ENCODE measurements around the gene WBP2. TPM values are rescaled to one million over a fixed set of nuclear protein-coding genes. Genes with fewer than 3 reads are reported as not detected.

The WBP2 gene
- polyA plus RNA-seq, 3 donors = 62.4 to 93.3 (median 67.9) TPM

DNA sequence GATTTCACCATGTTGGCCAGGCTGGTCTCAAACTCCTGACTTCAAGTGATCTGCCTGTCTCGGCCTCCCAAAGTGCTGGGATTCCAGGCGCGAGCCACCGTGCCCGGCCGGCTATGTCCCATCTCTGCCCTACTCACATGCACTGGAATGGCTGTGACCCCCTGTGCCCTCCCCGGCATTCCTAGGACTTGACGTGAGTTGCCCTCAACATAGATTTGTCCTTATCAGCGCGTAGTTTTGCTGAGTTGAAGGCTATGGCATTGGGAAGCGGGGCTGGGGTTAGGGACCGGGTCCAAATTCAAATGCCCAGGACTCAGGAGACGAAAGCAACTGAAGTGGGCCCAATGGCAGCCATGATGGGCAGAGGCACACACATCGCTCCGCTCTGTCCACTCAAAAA, 16.7 kb downstream of the WBP2 start:
- H3K9me3 ChIP-seq (replicated peaks in 1 of 2; ENCODE audit: control insufficient read depth in 1 of 2, insufficient read depth in 1 of 2, low read length in 2 of 2) = no peaks in the 10 kb centered on the region
- H3K36me3 ChIP-seq (replicated peaks in 1 of 2; ENCODE audit: control insufficient read depth in 1 of 2, insufficient read depth in 2 of 2, low read length in 2 of 2) = peaks cover 71 to 86% of the 10 kb centered on the region in 2 donors
- TF ChIP-seq, protein P1, sequence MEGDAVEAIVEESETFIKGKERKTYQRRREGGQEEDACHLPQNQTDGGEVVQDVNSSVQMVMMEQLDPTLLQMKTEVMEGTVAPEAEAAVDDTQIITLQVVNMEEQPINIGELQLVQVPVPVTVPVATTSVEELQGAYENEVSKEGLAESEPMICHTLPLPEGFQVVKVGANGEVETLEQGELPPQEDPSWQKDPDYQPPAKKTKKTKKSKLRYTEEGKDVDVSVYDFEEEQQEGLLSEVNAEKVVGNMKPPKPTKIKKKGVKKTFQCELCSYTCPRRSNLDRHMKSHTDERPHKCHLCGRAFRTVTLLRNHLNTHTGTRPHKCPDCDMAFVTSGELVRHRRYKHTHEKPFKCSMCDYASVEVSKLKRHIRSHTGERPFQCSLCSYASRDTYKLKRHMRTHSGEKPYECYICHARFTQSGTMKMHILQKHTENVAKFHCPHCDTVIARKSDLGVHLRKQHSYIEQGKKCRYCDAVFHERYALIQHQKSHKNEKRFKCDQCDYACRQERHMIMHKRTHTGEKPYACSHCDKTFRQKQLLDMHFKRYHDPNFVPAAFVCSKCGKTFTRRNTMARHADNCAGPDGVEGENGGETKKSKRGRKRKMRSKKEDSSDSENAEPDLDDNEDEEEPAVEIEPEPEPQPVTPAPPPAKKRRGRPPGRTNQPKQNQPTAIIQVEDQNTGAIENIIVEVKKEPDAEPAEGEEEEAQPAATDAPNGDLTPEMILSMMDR (IDR thresholded peaks at IDR 0.05) = no peak
- no peak overlapping the region for H3K4me3 ChIP-seq (replicated peaks in 1 of 3; ENCODE audit: low read depth in 2 of 3, low read length in 3 of 3)
- 98% methylated on average over 13 of the region's 15 CpGs for WGBS (ENCODE audit: insufficient coverage)
- intact Hi-C loops (cut with micrococcal nuclease) = no loop called here
- H4K20me1 ChIP-seq (ENCODE audit: insufficient read depth, low read length) = peaks cover 71% of the 10 kb centered on the region
- Mint-ChIP-seq H3K27ac (peak overlapping the region in 1 of 7 donors; percentile 15), H3K4me1 (peaks cover 14% of the 10 kb centered on the region), H3K4me3 (no peak overlapping the region), H3K9me3 (no peaks in the 10 kb centered on the region), H3K27me3 (ENCODE audit: low read depth in 3 of 3) (peaks cover 0 to 2% (median 2%) of the 10 kb centered on the region in 3 donors), H3K36me3 (peaks cover 67 to 87% of the 10 kb centered on the region in 2 donors)
- peaks cover 30% of the 10 kb centered on the region for H3K79me2 ChIP-seq (ENCODE audit: insufficient read depth, low read length)
- no peak overlapping the region for H2AFZ ChIP-seq (ENCODE audit: insufficient read depth, low read depth, low read length, poor library complexity, severe bottlenecking)
- no peaks in the 10 kb centered on the region for H3K27me3 ChIP-seq (ENCODE audit: control insufficient read depth in 2 of 2, insufficient read depth in 2 of 2, low read length in 2 of 2)
- H3K27ac ChIP-seq (ENCODE audit: low read depth in 1 of 2, low read length in 2 of 2) = no peak overlapping the region
- no peak overlapping the region for H3K4me2 ChIP-seq (replicated peaks; ENCODE audit: extremely low read depth, low read length, poor library complexity, severe bottlenecking)
- no peak for DNase-seq
- H3K9ac ChIP-seq (ENCODE audit: insufficient read depth, low read length, poor library complexity, severe bottlenecking) = no peak overlapping the region
- peaks cover 10 to 20% of the 10 kb centered on the region in 2 donors for H3K4me1 ChIP-seq (ENCODE audit: control insufficient read depth in 1 of 2, insufficient read depth in 2 of 2, low read length in 2 of 2)

DNA sequence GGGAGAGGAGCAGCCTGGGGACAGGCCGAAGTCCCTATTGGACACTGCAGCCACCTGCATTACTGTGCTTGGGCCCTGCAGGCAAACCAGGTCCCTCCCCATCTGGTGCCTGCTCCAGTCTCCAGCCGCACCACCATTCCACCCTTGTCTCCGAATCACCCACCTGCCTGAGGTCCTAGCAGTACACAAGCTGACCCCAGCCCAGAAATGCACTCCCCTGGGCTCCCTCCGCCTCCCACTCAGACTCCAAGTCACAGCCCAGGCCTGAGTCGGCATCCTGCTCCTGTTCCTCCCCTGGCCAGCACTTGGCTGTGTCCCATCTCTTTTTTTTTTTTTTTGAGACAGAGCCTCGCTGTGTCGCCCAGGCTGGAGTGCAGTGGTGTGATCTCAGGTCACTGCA, 17.2 kb downstream of the WBP2 start:
- peaks cover 72% of the 10 kb centered on the region for H4K20me1 ChIP-seq (ENCODE audit: insufficient read depth, low read length)
- peaks cover 10 to 20% of the 10 kb centered on the region in 2 donors for H3K4me1 ChIP-seq (ENCODE audit: control insufficient read depth in 1 of 2, insufficient read depth in 2 of 2, low read length in 2 of 2)

More for the DNA sequence above, 17.2 kb downstream of the WBP2 start:
- Histone ChIP-seq H3K9ac (ENCODE audit: insufficient read depth, low read length, poor library complexity, severe bottlenecking) (no peak overlapping the region), H3K9me3 (replicated peaks in 1 of 2; ENCODE audit: control insufficient read depth in 1 of 2, insufficient read depth in 1 of 2, low read length in 2 of 2) (no peaks in the 10 kb centered on the region), H2AFZ (ENCODE audit: insufficient read depth, low read depth, low read length, poor library complexity, severe bottlenecking) (no peak overlapping the region), H3K4me2 (replicated peaks; ENCODE audit: extremely low read depth, low read length, poor library complexity, severe bottlenecking) (no peak overlapping the region), H3K4me3 (replicated peaks in 1 of 3; ENCODE audit: low read depth in 2 of 3, low read length in 3 of 3) (no peak overlapping the region), H3K27me3 (ENCODE audit: control insufficient read depth in 2 of 2, insufficient read depth in 2 of 2, low read length in 2 of 2) (no peaks in the 10 kb centered on the region), H3K79me2 (ENCODE audit: insufficient read depth, low read length) (peaks cover 24% of the 10 kb centered on the region), H3K36me3 (replicated peaks in 1 of 2; ENCODE audit: control insufficient read depth in 1 of 2, insufficient read depth in 2 of 2, low read length in 2 of 2) (peaks cover 74 to 91% of the 10 kb centered on the region in 2 donors), H3K27ac (ENCODE audit: low read depth in 1 of 2, low read length in 2 of 2) (no peak overlapping the region)
- Mint-ChIP-seq H3K4me3 (no peak overlapping the region), H3K36me3 (peaks cover 71 to 91% of the 10 kb centered on the region in 2 donors), H3K27ac (peak overlapping the region in 1 of 7 donors; percentile 15), H3K9me3 (no peaks in the 10 kb centered on the region), H3K4me1 (peaks cover 15% of the 10 kb centered on the region), H3K27me3 (ENCODE audit: low read depth in 3 of 3) (peaks cover 0 to 2% (median 2%) of the 10 kb centered on the region in 3 donors)
- DNase-seq = no peak
- TF ChIP-seq, protein P1 (IDR thresholded peaks at IDR 0.05) = no peak
- intact Hi-C loops (cut with micrococcal nuclease) = no loop called here
- 94% methylated on average over 7 of the region's 7 CpGs for WGBS (ENCODE audit: insufficient coverage)

All from CD14-positive monocyte (primary cell).